AG20443 (cell line): ENCODE measurements around the gene TRAF3IP3.

ENCODE experiments used
- DNase-seq: peaks from one replicate; pipeline ENCODE4 v3.0.0; 2012; ENCODE audit warnings: low spot score, mixed read lengths

TRAF3IP3 gene, protein sequence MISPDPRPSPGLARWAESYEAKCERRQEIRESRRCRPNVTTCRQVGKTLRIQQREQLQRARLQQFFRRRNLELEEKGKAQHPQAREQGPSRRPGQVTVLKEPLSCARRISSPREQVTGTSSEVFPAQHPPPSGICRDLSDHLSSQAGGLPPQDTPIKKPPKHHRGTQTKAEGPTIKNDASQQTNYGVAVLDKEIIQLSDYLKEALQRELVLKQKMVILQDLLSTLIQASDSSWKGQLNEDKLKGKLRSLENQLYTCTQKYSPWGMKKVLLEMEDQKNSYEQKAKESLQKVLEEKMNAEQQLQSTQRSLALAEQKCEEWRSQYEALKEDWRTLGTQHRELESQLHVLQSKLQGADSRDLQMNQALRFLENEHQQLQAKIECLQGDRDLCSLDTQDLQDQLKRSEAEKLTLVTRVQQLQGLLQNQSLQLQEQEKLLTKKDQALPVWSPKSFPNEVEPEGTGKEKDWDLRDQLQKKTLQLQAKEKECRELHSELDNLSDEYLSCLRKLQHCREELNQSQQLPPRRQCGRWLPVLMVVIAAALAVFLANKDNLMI

GRCh38 chr1:209755926-209756614 is at the start of gene TRAF3IP3:
TRAF3IP3 (plus strand) TSS chr1:209756053; CDS start chr1:209760040, 3,987 bp downstream.
- DNase-seq: no peak

- DNase-seq: no peak
These were observed 49.2 kb upstream of the TRAF3IP3 start for GRCh38 chr1:209706622-209707021.

DNA sequence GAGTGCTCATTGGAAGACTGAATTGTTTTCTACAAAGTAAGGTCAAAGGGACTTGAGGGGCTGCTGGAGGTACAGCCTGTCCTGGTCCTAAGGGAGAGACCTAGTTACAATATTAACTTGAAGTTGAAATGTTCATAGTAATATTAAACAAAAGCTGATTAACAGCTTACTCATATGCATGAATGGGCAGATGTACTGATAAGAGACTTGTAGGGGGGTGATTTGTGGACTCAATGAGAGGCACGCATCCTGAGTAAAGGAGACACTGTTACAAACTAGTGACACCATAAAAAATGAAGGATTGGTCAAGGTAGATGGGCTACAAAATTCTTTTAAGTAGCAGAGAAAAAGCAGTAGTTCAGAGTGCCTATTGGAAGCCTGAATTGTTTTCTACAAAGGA is 48.5 kb upstream of the TRAF3IP3 start:
- no peak for DNase-seq

DNA sequence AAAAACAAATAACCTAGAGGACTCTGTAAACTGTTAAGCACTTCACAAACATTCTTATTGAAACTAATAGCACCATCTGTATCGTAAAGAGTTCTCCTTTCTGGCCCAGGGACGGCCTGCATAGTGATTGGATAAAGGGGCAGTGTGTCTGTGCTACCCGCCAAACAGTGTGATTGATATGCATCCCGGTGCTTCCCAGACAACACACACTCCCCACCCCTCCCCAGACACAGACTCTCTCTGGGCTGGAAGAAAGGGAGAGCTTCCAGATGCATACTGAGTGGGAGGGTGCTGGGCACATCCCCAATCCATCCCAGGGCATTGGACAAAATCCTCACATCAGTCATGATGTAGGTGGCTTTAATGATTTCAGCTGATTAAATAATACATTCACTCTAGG is 47.6 kb upstream of the TRAF3IP3 start:
- no peak for DNase-seq

GRCh38 chr1:209710093-209710492 is 45.8 kb upstream of the TRAF3IP3 start:
- DNase-seq: peak; percentile 23

DNA sequence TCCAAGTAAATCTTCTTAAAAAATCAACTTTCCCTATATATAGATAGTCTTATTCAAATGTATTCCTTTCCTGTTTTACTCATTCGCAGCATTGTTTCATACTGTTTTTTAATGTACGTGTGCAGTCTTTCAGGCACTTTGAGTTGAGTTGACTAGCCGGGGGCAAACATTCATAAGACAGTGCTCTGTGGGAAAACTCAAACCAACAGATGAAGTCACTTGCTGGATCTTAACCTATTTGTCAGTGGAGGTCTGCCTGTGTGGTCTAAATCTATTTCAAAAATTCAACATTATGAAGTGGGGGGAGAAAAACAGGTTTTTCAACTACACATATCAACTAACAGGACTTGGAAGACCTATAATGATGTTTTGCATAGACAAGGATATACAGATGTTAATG is 45.0 kb upstream of the TRAF3IP3 start:
- DNase-seq: no peak

- no peak for DNase-seq
These were observed 41.5 kb upstream of the TRAF3IP3 start for GRCh38 chr1:209714338-209714737.

- no peak for DNase-seq
These were observed 40.5 kb upstream of the TRAF3IP3 start for GRCh38 chr1:209715314-209715713.

DNA sequence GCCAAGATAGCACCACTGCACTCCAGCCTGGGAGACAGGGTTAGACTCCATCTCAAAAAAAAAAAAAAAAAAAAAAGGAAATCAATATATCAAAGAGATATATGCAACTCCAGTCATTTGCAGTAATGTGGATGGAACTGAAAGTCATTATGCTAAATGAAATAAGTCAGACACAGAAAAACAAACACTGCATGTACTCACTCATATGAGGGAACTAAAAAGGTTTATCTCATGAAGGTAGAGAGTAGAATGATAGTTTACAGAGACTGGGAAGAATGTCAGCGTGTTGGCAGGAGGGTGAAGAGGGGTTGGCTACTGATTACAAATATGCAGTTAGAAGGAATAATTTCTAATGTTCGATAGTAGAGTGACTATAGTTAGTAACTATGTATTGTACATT is 38.0 kb upstream of the TRAF3IP3 start:
- no peak for DNase-seq

- DNase-seq: no peak
These were observed 35.5 kb upstream of the TRAF3IP3 start for GRCh38 chr1:209720326-209720725.

DNA sequence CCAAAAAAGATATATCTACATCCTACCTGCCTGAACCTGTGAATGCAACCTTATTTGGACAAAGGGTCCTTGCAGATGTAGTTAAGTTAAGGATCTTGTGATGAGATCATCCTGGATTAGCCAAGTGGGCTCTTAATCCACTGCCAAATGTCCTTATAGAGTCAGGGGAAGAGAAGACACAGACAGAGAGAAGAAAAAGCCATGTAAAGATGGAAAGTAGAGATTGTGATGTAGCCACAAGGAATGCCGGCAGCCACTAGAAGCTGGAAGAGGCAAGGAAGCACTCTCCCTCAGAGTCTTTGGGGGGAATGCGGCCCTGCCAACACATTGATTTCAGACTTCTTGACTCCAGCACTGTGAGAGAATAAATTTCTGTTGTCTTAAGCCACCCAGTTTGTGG is 35.0 kb upstream of the TRAF3IP3 start:
- no peak for DNase-seq

- DNase-seq: no peak
These were observed 34.5 kb upstream of the TRAF3IP3 start for GRCh38 chr1:209721323-209721722.

DNA sequence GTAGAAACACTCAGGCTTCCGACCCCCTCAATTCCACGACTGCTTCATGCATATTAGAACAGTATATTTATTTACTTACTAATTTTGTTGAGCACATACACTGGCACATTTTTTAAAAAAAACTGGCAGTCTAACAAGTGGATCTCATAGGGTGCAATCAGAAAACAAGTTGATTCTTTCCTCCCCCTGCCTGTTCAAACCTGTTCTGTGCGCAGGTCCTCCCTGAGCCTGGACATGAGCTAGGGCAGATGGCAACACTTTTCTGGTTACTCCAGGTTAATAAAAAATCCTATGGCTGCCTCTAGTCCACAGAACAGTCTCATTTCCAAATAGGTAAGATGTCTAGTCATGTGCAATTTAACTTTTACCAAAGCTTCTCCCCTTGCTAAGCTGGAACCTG is 32.6 kb upstream of the TRAF3IP3 start:
- DNase-seq: no peak

- peak; percentile 25 for DNase-seq
These were observed 31.8 kb upstream of the TRAF3IP3 start for GRCh38 chr1:209723756-209724693.

- no peak for DNase-seq
These were observed 28.6 kb upstream of the TRAF3IP3 start for GRCh38 chr1:209727286-209727685.

- no peak for DNase-seq
These were observed 28.1 kb upstream of the TRAF3IP3 start for GRCh38 chr1:209727785-209728184.

DNA sequence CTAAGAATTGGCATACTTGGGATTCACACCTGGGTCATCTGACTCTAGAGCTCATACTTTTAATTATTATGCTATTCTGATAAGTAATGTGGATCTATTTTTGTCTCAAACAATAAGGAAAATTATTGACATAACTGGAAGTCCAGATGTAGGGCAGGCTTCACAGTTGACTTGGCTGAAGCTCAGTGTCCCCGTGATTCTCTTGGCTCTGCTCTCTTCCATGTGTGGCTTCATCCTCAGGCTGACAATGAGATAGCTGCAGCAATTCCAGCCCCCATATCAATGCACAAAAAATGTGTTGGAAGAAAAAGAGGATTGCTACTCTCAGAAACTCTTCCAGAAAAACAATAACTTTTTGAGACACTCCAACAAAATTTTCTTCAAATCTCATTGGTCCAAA is 27.4 kb upstream of the TRAF3IP3 start:
- no peak for DNase-seq

- no peak for DNase-seq
These were observed 26.4 kb upstream of the TRAF3IP3 start for GRCh38 chr1:209729436-209729835.

- no peak for DNase-seq
These were observed 23.1 kb upstream of the TRAF3IP3 start for GRCh38 chr1:209732725-209733124.

DNA sequence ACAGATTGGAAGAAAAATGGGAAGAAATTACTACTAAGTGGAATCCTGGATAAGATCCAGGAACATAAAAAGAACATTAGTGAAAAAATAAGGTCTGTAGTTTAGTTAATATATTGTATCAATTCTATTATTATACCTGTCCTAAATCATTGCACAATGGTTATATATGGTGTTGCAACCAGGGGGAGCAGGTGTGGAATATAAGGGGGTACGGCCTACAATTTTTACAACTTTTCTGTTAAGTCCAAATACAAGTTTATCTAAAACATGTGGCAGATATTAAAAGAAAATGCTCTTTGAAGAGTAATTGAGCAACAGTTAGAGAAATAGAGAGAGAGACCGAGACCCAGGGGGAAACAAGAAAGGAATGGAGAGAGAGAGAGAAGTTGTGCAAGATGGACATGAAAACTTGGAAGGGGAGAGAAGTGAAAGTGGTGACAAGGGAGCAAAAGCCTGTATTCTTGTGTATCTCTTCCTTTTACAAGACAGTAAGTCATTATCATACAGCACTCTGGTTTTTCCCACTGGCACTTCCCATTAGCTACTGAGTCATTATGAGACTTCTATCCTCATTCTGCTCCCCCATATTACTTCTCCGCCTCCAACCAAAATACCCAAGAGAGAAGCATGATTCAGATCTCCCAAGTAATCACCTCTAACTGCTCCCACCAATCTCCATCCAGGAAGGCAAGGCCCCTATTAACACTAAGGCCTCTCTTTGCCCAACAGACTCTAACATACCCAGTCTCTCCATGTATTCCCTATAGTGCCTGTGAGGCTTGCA is 22.3 kb upstream of the TRAF3IP3 start:
- no peak for DNase-seq

- no peak for DNase-seq
These were observed 19.2 kb upstream of the TRAF3IP3 start for GRCh38 chr1:209736490-209737117.
